HepG2 (cell line): ENCODE measurements around the gene ZNF454. TPM values are rescaled to one million over a fixed set of nuclear protein-coding genes. Genes with fewer than 3 reads are reported as not detected.

Source experiments
- ATAC-seq: fragments of 200-7000 bp; cut with Tn5 transposase; 3 replicates; pipeline ENCODE4 v1.9.1; 2020; ENCODE audit warnings: mild to moderate bottlenecking, moderate library complexity
- BruUV-seq: library from RNA; stranded (reverse); fragments of 400-500 nt; replicated peaks from 2 replicates; lab custom pipeline; 2021; lab: Mats Ljungman, UMichigan
- CTCF ChIA-PET: fragments of 300-600 bp; formaldehyde crosslinking; extraction: SDS; loops from one replicate; lab custom pipeline; 2021; ENCODE audit warnings: low total read pairs, inconsistent platforms, low intra/inter-chr PET ratio; lab: Yijun Ruan, JAX
- POLR2A ChIA-PET: fragments of 350-600 bp; sonication (Branson Sonifier 250); formaldehyde crosslinking; loops from one replicate; lab custom pipeline; 2020; ENCODE audit warnings: antibody characterized with exemption, inconsistent platforms; lab: Yijun Ruan, JAX
- DNase-seq: peaks from one replicate; pipeline ENCODE4 v3.0.0-alpha.2; 2015; ENCODE audit warnings: low spot score
- FAIRE-seq: peaks from 3 replicates; lab custom pipeline; 2011; peaks lifted over from hg19 to GRCh38; lab: Jason Lieb, UNC
- H2AFZ ChIP-seq: one replicate; pipeline ENCODE4 v1.6.1; 2011; ENCODE audit warnings: low read length, inconsistent platforms
- H3K27ac ChIP-seq: fragments of 300-600 bp; 3 replicates; pipeline ENCODE4 v1.8.0; 2011; ENCODE audit warnings: mixed run types, mild to moderate bottlenecking, mixed read lengths, low read length, inconsistent platforms; ENCODE audit not compliant: insufficient read depth; ENCODE audit errors: extremely low read length
- H3K27me3 ChIP-seq, 2 experiments: fragments of 200-600 bp in 1 of 2; 2 replicates in 1 of 2; 3 replicates in 1 of 2; pipeline versions ENCODE4 v1.6.0 to v1.8.0; 2011; ENCODE audit warnings: low read length in 2 of 2, mild to moderate bottlenecking in 2 of 2, moderate library complexity in 2 of 2, inconsistent platforms in 1 of 2; ENCODE audit not compliant: insufficient read depth in 2 of 2, control insufficient read depth in 1 of 2
- H3K36me3 ChIP-seq, 2 experiments: fragments of 200-600 bp in 1 of 2; replicated peaks in 1 of 2; 2 replicates in 1 of 2; 3 replicates in 1 of 2; pipeline versions ENCODE4 v1.5.1 to v1.8.0; 2011; ENCODE audit warnings: low read length in 2 of 2, inconsistent platforms in 1 of 2; ENCODE audit not compliant: insufficient read depth in 2 of 2, control insufficient read depth in 1 of 2
- H3K4me1 ChIP-seq: 2 replicates; pipeline ENCODE4 v1.5.1; 2012; ENCODE audit warnings: low read length, inconsistent platforms; ENCODE audit not compliant: insufficient read depth
- H3K4me2 ChIP-seq: 2 replicates; pipeline ENCODE4 v1.6.0; 2011; ENCODE audit warnings: low read depth, low read length, inconsistent platforms
- H3K4me3 ChIP-seq, 3 experiments: fragments of 200-600 bp in 1 of 3; sonication (generic), shearing (Covaris generic) in 1 of 3; replicated peaks in 1 of 3; 2 replicates each; pipeline ENCODE4 v1.5.1; 2011 to 2016; ENCODE audit warnings: low read length in 3 of 3, inconsistent platforms in 2 of 3, low read depth in 2 of 3, mild to moderate bottlenecking in 2 of 3, control low read depth in 1 of 3, mixed read lengths in 1 of 3; ENCODE audit not compliant: insufficient read depth in 1 of 3
- H3K79me2 ChIP-seq: one replicate; pipeline ENCODE4 v1.6.1; 2011; ENCODE audit warnings: low read length, inconsistent platforms; ENCODE audit not compliant: insufficient read depth
- H3K9ac ChIP-seq: 2 replicates; pipeline ENCODE4 v1.6.0; 2011; ENCODE audit warnings: mild to moderate bottlenecking, low read depth, low read length, inconsistent platforms; ENCODE audit not compliant: insufficient read depth
- H3K9me3 ChIP-seq: 2 replicates; pipeline ENCODE4 v1.5.1; 2012; ENCODE audit warnings: mild to moderate bottlenecking, low read length
- H4K20me1 ChIP-seq: 2 replicates; pipeline ENCODE4 v1.6.0; 2011; ENCODE audit warnings: inconsistent platforms, mild to moderate bottlenecking, low read length, moderate library complexity; ENCODE audit not compliant: insufficient read depth
- ERF ChIP-seq: IDR thresholded peaks from 2 replicates; pipeline ENCODE4 v1.6.1; 2018; ENCODE audit warnings: missing biosample characterization, missing genetic modification reagents
- KAT8 ChIP-seq: IDR thresholded peaks from 2 replicates; pipeline ENCODE4 v1.6.1; 2016; ENCODE audit warnings: missing genetic modification reagents, missing compliant biosample characterization
- KDM2A ChIP-seq: sonication (generic); formaldehyde crosslinking; IDR thresholded peaks from 2 replicates; pipeline ENCODE4 v1.4.0; 2020; ENCODE audit warnings: low read depth, missing genetic modification reagents, borderline replicate concordance
- MATR3 ChIP-seq: sonication (generic); formaldehyde crosslinking; IDR thresholded peaks from 2 replicates; pipeline ENCODE4 v1.4.0; 2020; ENCODE audit warnings: missing genetic modification reagents
- RFXAP ChIP-seq: sonication (generic); formaldehyde crosslinking; IDR thresholded peaks from 2 replicates; pipeline ENCODE4 v1.4.0; 2020; ENCODE audit warnings: missing genetic modification reagents, borderline replicate concordance
- SRY ChIP-seq: sonication (generic); formaldehyde crosslinking; IDR thresholded peaks from 2 replicates; pipeline ENCODE4 v1.8.0; 2022; ENCODE audit warnings: mild to moderate bottlenecking, missing genetic modification reagents
- TARDBP ChIP-seq: sonication (generic); formaldehyde crosslinking; IDR thresholded peaks from 2 replicates; pipeline ENCODE4 v1.8.0; 2022; ENCODE audit warnings: mild to moderate bottlenecking, missing genetic modification reagents
- ZNF326 ChIP-seq: sonication (generic); formaldehyde crosslinking; IDR thresholded peaks from 2 replicates; pipeline ENCODE4 v1.4.0; 2020; ENCODE audit warnings: missing genetic modification reagents, borderline replicate concordance
- ZNF343 ChIP-seq: sonication (generic); formaldehyde crosslinking; IDR thresholded peaks from 2 replicates; pipeline ENCODE4 v1.4.0; 2020; ENCODE audit warnings: mild to moderate bottlenecking, missing genetic modification reagents
- ZNF460 ChIP-seq: sonication (generic); formaldehyde crosslinking; IDR thresholded peaks from 2 replicates; pipeline ENCODE4 v1.5.1; 2020; ENCODE audit warnings: missing genetic modification reagents, mild to moderate bottlenecking, borderline replicate concordance
- ZNF569 ChIP-seq: sonication (generic); formaldehyde crosslinking; IDR thresholded peaks from 2 replicates; pipeline ENCODE4 v1.5.0; 2020; ENCODE audit warnings: mild to moderate bottlenecking, missing genetic modification reagents, moderate library complexity, borderline replicate concordance
- ZNF607 ChIP-seq: sonication (generic); formaldehyde crosslinking; IDR thresholded peaks from 2 replicates; pipeline ENCODE4 v1.5.1; 2020; ENCODE audit warnings: missing genetic modification reagents, mild to moderate bottlenecking, borderline replicate concordance
- ZNF674 ChIP-seq: sonication (generic); formaldehyde crosslinking; IDR thresholded peaks from 2 replicates; pipeline ENCODE4 v1.5.0; 2020; ENCODE audit warnings: low read depth, mild to moderate bottlenecking, missing genetic modification reagents
- WGBS: methylation state at CpG from one replicate; pipeline ENCODE4 v1.1.6; 2017; ENCODE audit warnings: low lambda C conversion rate; 5-methylcytosine and 5-hydroxymethylcytosine counted together
- in situ Hi-C: cut with HindIII; loops from 2 replicates; pipeline ENCODE4 v1.10.0; 2017; ENCODE audit warnings: low pct_unique_long_range_greater_than_20kb; ENCODE audit not compliant: extremely low pct_ligation_motif_present
- intact Hi-C: fragments of 100-400 bp; cut with micrococcal nuclease; formaldehyde crosslinking; loops from one replicate; pipeline ENCODE4 v1.10.0; 2022; ENCODE audit not compliant: unreplicated experiment
- polyA plus RNA-seq, 8 experiments: library from polyadenylated mRNA; depleted of rRNA in 3 of 8; stranded (reverse) in 7 of 8; unstranded in 1 of 8; fragments of >200 nt; fragmentation: Illumina TruSeq in 4 of 8; extraction: Trizol in 4 of 8; gene quantifications; 2 replicates each; pipeline versions ENCODE4 v1.2.1 to v1.2.3, GENCODE V29; 2011 to 2016; ENCODE audit warnings: low read depth in 4 of 8, missing spikeins in 1 of 8, mixed read lengths in 1 of 8; ENCODE audit not compliant: insufficient read depth in 1 of 8
- total RNA-seq, 5 experiments: library from RNA; depleted of rRNA; stranded (reverse); fragments of >200 nt; fragmentation: Illumina TruSeq; extraction: Trizol; gene quantifications; 2 replicates each; pipeline ENCODE4 v1.2.3, GENCODE V29; 2016; ENCODE audit warnings: low read depth in 1 of 5
- TF ChIP-seq, protein P1 (sequence below): sonication (generic); formaldehyde crosslinking; IDR thresholded peaks from 2 replicates; pipeline ENCODE4 v1.4.0; 2020; ENCODE audit warnings: missing genetic modification reagents, low read depth, mild to moderate bottlenecking, borderline replicate concordance
- TF ChIP-seq, protein P2 (sequence below): sonication (generic); formaldehyde crosslinking; IDR thresholded peaks from 2 replicates; pipeline ENCODE4 v1.4.0; 2020; ENCODE audit warnings: mild to moderate bottlenecking, missing genetic modification reagents, borderline replicate concordance
- TF ChIP-seq, protein P3 (sequence below): IDR thresholded peaks from 2 replicates; pipeline ENCODE4 v1.6.1; 2012; ENCODE audit warnings: inconsistent platforms

ZNF454 gene
- total and polyA plus RNA-seq, 2 of the 13 experiments (the other 11 are each of a cell fraction or from before 2014, with no cell fraction given), result 0.16 TPM; not detected in 1

DNA sequence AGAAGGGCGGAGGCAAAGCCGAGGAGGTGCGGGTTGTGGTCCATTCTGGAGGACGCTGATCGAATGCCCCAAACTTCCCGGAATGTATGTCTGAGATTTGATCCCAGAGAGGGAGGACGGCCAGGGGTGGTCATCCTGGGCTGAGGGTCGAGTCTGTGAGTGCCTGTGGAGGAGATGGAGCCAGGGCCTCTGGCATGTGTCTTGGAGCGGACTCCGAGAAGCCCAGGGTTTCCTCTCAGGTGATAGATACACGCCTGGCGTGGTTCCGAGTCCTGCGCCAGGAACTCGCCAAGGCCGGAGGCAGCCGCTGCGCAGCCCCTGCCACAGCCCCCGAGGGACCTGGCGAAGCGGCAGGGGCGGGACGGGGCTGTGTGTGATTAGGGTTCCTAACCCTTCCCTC lies 363 bp downstream of the ZNF454 start:
- 64% methylated on average over 17 of the region's 23 CpGs for WGBS
- CTCF ChIA-PET, result no interaction called here
- Histone ChIP-seq H3K4me3 (no peak overlapping the region), H3K27ac (no peak overlapping the region), H3K36me3 (no peaks in the 10 kb centered on the region), H3K79me2 (no peaks in the 10 kb centered on the region), H3K4me1 (no peaks in the 10 kb centered on the region), H3K4me2 (no peak overlapping the region), H2AFZ (no peak overlapping the region), H3K9ac (no peak overlapping the region)
- POLR2A ChIA-PET, result no interaction called here
- no peak for DNase-seq
- FAIRE-seq, result no peak
- BruUV-seq, result no TSS peak
- intact Hi-C loops, result no loop called here
- no peak for TF ChIP-seq ZNF569 (CRISPR knock-in tag)
- no peak for TF ChIP-seq RFXAP (CRISPR knock-in tag)
- TF ChIP-seq, protein P1, sequence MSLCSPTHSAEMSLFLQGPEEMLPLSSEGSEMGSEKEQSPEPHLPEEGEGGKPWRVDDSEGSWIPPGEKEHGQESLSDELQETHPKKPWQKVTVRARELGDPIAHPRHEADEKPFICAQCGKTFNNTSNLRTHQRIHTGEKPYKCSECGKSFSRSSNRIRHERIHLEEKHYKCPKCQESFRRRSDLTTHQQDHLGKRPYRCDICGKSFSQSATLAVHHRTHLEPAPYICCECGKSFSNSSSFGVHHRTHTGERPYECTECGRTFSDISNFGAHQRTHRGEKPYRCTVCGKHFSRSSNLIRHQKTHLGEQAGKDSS (CRISPR knock-in tag), result no peak
- TF ChIP-seq, protein P2, sequence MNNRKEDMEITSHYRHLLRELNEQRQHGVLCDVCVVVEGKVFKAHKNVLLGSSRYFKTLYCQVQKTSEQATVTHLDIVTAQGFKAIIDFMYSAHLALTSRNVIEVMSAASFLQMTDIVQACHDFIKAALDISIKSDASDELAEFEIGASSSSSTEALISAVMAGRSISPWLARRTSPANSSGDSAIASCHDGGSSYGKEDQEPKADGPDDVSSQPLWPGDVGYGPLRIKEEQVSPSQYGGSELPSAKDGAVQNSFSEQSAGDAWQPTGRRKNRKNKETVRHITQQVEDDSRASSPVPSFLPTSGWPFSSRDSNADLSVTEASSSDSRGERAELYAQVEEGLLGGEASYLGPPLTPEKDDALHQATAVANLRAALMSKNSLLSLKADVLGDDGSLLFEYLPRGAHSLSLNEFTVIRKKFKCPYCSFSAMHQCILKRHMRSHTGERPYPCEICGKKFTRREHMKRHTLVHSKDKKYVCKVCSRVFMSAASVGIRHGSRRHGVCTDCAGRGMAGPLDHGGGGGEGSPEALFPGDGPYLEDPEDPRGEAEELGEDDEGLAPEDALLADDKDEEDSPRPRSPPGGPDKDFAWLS (CRISPR knock-in tag), result no peak
- TF ChIP-seq ZNF343, result no peak
- TF ChIP-seq ZNF674 (CRISPR knock-in tag), result no peak
- TF ChIP-seq, protein P3, sequence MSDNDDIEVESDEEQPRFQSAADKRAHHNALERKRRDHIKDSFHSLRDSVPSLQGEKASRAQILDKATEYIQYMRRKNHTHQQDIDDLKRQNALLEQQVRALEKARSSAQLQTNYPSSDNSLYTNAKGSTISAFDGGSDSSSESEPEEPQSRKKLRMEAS, result no peak
- TF ChIP-seq KDM2A (CRISPR knock-in tag), result no peak
- TF ChIP-seq ZNF607, result no peak
- TF ChIP-seq KAT8 (CRISPR knock-in tag), result no peak
- no peak for TF ChIP-seq ZNF326 (CRISPR knock-in tag)
- no peak for TF ChIP-seq SRY (CRISPR knock-in tag)
- TF ChIP-seq ERF, result no peak
- TF ChIP-seq MATR3 (CRISPR knock-in tag), result no peak
- no peak for TF ChIP-seq TARDBP (CRISPR knock-in tag)
- TF ChIP-seq ZNF460 (CRISPR knock-in tag), result no peak
- TF ChIP-seq, all 625 proteins: peak for 0
- Histone ChIP-seq H3K27me3 (no peaks in the 10 kb centered on the region), H3K9me3 (peaks cover 97% of the 10 kb centered on the region), H4K20me1 (no peaks in the 10 kb centered on the region)
- ATAC-seq, result no peak
- in situ Hi-C loops, result no loop called here
